ENCODE results near the gene MTA1. TPM values are rescaled to one million over a fixed set of nuclear protein-coding genes. Genes with fewer than 3 reads are reported as not detected.

Gene MTA1
- polyA plus RNA-seq, 4 donors, result 28.4 to 98.9 (median 51.9) TPM

DNA sequence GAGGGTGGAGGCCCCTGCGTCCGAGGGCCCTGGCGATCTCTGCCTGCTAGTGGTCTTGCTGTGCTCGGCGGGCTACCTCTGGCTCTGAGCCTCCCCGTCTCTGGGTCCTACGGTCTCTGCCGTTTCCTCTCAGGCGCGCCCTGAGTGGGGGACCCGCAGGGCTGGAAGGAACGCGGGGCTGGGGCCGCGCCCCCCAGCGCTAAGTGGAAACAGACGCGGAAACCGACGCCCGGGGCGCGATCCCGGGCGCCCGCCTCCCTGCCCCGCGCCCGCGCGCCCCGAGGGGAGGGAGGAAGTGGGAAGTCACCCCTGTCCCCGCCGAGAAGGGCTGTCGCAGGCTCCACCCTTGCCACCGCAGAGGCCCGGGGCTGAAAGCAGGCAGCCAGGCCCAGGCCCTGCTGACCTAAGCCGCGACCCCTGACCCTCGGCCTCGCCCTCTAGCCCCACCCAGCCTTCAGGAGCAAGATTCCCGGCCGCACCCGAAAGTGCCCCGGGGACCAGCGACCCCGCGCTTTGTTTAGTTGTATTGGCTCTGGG, 67.9 kb downstream of the MTA1 start:
- FAIRE-seq, result no peak
- Histone ChIP-seq H3K4me3 (ENCODE audit: low read depth in 1 of 3, low read length in 3 of 3) (peak overlapping the region; percentile 51 to 70 (median 65)), H3K9me3 (ENCODE audit: control insufficient read depth in 2 of 2, insufficient read depth in 1 of 2, low read depth in 1 of 2, low read length in 1 of 2) (no peaks in the 10 kb centered on the region), H3K36me3 (ENCODE audit: control insufficient read depth in 3 of 3, insufficient read depth in 2 of 3, low read depth in 1 of 3, low read length in 3 of 3) (peaks cover 0 to 5% (median 0%) of the 10 kb centered on the region in 3 donors), H3K27ac (ENCODE audit: low read depth in 1 of 3, low read length in 2 of 3) (peak overlapping the region; percentile 79 to 96 (median 94)), H3K27me3 (ENCODE audit: control insufficient read depth in 3 of 3, insufficient read depth in 3 of 3, low read length in 3 of 3) (peaks cover 0 to 10% (median 0%) of the 10 kb centered on the region in 3 donors), H3K4me1 (ENCODE audit: control insufficient read depth in 3 of 3, insufficient read depth in 2 of 3, low read depth in 1 of 3, low read length in 2 of 3) (peaks cover 0 to 51% (median 2%) of the 10 kb centered on the region in 3 donors)
- peak; percentile 66 to 70 for DNase-seq
- 0 to 2% (median 1%) methylated on average over 32 to 48 of the region's 48 CpGs for WGBS, 3 donors

DNA sequence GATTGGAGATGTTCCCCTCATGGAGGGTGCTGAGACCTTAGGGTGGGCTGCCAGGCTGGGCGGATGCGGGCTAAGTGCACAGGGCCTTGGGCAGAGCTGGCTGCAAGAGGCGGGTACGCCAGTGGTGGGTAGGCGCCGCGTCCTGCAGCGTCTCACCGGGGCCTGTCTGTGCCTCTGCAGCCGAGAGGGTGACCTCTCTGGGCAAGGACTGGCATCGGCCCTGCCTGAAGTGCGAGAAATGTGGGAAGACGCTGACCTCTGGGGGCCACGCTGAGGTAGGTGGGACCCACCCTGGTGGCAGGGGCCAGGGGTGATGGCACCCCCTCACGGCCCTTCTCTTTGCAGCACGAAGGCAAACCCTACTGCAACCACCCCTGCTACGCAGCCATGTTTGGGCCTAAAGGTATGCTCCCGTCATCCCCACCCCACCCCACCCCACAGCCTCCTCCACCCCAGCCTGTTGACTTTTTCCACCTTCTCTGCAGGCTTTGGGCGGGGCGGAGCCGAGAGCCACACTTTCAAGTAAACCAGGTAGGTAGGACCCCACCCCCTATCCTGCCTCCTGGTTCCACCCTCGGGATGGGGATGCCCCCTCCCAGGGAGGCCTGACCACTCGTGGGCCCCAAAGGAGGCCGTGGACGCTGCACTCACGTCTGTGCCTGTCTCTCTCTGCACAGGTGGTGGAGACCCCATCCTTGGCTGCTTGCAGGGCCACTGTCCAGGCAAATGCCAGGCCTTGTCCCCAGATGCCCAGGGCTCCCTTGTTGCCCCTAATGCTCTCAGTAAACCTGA, 68.6 kb downstream of the MTA1 start:
- H3K27me3 ChIP-seq (ENCODE audit: control insufficient read depth in 3 of 3, insufficient read depth in 3 of 3, low read length in 3 of 3), result peaks cover 0 to 10% (median 0%) of the 10 kb centered on the region in 3 donors
- peaks cover 0 to 5% (median 0%) of the 10 kb centered on the region in 3 donors for H3K36me3 ChIP-seq (ENCODE audit: control insufficient read depth in 3 of 3, insufficient read depth in 2 of 3, low read depth in 1 of 3, low read length in 3 of 3)
- peaks cover 0 to 45% (median 2%) of the 10 kb centered on the region in 3 donors for H3K4me1 ChIP-seq (ENCODE audit: control insufficient read depth in 3 of 3, insufficient read depth in 2 of 3, low read depth in 1 of 3, low read length in 2 of 3)
- peak overlapping the region; percentile 79 to 96 (median 94) for H3K27ac ChIP-seq (ENCODE audit: low read depth in 1 of 3, low read length in 2 of 3)
- WGBS, 3 donors, result 25 to 49% (median 44%) methylated on average over 24 to 26 of the region's 26 CpGs
- FAIRE-seq (no peak), DNase-seq (peak; percentile 19 to 39)
- no peaks in the 10 kb centered on the region for H3K9me3 ChIP-seq (ENCODE audit: control insufficient read depth in 2 of 2, insufficient read depth in 1 of 2, low read depth in 1 of 2, low read length in 1 of 2)
- H3K4me3 ChIP-seq (ENCODE audit: low read depth in 1 of 3, low read length in 3 of 3), result peak overlapping the region; percentile 51 to 70 (median 65)

DNA sequence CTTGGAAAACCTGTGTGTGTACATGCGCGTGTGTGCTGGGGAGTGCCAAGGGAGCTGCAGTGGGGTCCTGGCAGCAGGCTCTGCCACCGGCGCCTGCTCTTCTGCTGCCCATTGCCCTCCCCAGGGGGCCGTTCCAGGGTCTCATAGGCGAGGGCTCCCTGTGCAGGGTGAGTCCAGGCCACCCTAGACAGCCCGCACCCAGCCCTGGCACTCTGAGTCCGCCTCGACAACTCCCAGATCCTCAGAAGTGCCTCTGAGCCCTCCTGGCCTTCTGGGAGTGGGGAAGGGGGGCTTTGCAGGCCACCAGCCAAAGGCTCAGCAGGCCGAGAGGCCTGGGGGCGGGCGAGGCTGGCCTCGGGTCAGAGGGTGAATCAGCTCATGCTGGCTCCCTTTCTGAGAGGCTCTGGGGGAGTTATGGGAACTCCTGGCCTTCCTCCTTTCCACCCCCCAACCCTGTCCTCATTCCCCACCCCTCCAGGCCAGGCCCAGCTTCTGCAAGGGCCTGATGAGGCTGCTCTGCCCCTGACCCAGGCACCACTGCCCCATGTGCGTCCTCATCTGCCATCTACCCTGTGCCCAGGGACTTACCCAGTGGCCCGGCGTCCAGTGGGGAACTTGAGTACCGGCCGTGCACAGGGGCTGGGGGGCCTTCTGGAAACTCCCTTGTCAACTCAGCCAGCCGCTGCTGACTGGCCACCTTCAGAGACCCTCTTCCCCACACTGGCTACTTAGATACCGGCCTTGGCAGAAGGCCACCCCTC, 69.3 kb downstream of the MTA1 start:
- FAIRE-seq, result no peak
- H3K9me3 ChIP-seq (ENCODE audit: control insufficient read depth in 2 of 2, insufficient read depth in 1 of 2, low read depth in 1 of 2, low read length in 1 of 2), result no peaks in the 10 kb centered on the region
- 60 to 65% (median 64%) methylated on average over 17 to 20 of the region's 20 CpGs for WGBS, 3 donors
- DNase-seq, result no peak
- peak overlapping the region in 2 of 3 donors; percentile 78 to 96 for H3K27ac ChIP-seq (ENCODE audit: low read depth in 1 of 3, low read length in 2 of 3)
- H3K4me3 ChIP-seq (ENCODE audit: low read depth in 1 of 3, low read length in 3 of 3), result peak overlapping the region in 1 of 3 donors; percentile 59
- H3K36me3 ChIP-seq (ENCODE audit: control insufficient read depth in 3 of 3, insufficient read depth in 2 of 3, low read depth in 1 of 3, low read length in 3 of 3), result peaks cover 0 to 9% (median 0%) of the 10 kb centered on the region in 3 donors
- peaks cover 0 to 10% (median 0%) of the 10 kb centered on the region in 3 donors for H3K27me3 ChIP-seq (ENCODE audit: control insufficient read depth in 3 of 3, insufficient read depth in 3 of 3, low read length in 3 of 3)
- peaks cover 0 to 37% (median 0%) of the 10 kb centered on the region in 3 donors for H3K4me1 ChIP-seq (ENCODE audit: control insufficient read depth in 3 of 3, insufficient read depth in 2 of 3, low read depth in 1 of 3, low read length in 2 of 3)

DNA sequence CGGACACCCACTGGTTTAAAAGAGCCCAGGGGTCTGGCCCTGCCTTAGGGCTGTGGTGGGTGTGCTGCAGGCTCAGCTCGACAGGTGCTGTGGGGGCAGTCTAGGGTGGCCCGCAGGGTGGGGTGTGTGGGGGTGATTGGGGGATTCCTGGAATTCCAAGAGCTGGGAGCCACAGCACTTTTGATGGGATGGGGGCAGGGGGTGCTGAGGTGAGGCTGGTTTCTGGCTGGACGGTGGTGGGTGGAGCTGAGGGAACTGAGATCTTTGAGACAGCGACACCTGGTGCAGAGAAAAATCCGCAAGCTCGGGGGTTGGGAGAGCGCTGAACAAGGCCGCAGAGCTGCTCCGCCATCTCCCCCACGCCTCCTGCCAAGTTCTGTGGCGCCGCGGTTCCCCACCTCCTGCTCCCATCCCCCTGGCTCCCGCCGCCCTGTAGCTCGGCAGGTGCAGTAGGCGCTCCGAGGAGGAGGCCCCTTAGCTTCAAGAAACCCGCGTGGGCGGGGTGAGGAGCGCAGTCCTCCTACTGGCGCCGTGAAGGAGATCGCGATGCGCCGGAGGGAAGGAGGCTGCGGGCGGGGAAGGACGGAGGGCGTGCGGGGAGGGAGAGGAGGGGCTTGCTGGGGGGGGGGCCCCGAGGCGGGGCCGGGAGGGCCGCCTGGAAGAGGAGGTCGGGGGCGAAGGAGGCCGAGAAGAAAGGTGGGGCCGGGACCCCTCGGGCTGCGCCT, 70.1 kb downstream of the MTA1 start:
- DNase-seq (peak; percentile 91 to 94), FAIRE-seq (no peak)
- WGBS, 3 donors, result 1 to 2% (median 1%) methylated on average over 35 to 43 of the region's 44 CpGs
- peak overlapping the region; percentile 78 to 96 (median 95) for H3K27ac ChIP-seq (ENCODE audit: low read depth in 1 of 3, low read length in 2 of 3)
- H3K4me1 ChIP-seq (ENCODE audit: control insufficient read depth in 3 of 3, insufficient read depth in 2 of 3, low read depth in 1 of 3, low read length in 2 of 3), result peaks cover 0 to 36% (median 0%) of the 10 kb centered on the region in 3 donors
- H3K27me3 ChIP-seq (ENCODE audit: control insufficient read depth in 3 of 3, insufficient read depth in 3 of 3, low read length in 3 of 3), result peaks cover 0 to 10% (median 0%) of the 10 kb centered on the region in 3 donors
- H3K36me3 ChIP-seq (ENCODE audit: control insufficient read depth in 3 of 3, insufficient read depth in 2 of 3, low read depth in 1 of 3, low read length in 3 of 3), result peaks cover 0 to 9% (median 0%) of the 10 kb centered on the region in 3 donors
- no peaks in the 10 kb centered on the region for H3K9me3 ChIP-seq (ENCODE audit: control insufficient read depth in 2 of 2, insufficient read depth in 1 of 2, low read depth in 1 of 2, low read length in 1 of 2)
- H3K4me3 ChIP-seq (ENCODE audit: low read depth in 1 of 3, low read length in 3 of 3), result peak overlapping the region; percentile 59 to 62 (median 59)

DNA sequence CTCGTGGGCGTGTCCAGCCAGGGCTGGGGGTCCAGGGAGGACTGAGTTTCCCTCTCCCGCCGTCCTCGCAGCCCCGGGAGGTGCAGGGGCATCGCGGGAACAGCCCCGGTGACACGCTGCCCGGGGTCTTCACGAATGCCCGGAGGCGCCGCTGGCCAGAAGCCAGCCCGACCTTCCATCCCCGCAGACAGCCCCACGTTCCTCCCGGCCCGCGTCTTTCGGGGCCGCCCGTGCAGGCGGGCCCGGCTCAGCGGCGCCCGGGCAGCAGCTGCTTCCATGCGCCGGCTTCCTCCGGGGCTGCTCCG, 70.6 kb downstream of the MTA1 start:
- FAIRE-seq, result no peak
- peak overlapping the region; percentile 78 to 96 (median 95) for H3K27ac ChIP-seq (ENCODE audit: low read depth in 1 of 3, low read length in 2 of 3)

DNA sequence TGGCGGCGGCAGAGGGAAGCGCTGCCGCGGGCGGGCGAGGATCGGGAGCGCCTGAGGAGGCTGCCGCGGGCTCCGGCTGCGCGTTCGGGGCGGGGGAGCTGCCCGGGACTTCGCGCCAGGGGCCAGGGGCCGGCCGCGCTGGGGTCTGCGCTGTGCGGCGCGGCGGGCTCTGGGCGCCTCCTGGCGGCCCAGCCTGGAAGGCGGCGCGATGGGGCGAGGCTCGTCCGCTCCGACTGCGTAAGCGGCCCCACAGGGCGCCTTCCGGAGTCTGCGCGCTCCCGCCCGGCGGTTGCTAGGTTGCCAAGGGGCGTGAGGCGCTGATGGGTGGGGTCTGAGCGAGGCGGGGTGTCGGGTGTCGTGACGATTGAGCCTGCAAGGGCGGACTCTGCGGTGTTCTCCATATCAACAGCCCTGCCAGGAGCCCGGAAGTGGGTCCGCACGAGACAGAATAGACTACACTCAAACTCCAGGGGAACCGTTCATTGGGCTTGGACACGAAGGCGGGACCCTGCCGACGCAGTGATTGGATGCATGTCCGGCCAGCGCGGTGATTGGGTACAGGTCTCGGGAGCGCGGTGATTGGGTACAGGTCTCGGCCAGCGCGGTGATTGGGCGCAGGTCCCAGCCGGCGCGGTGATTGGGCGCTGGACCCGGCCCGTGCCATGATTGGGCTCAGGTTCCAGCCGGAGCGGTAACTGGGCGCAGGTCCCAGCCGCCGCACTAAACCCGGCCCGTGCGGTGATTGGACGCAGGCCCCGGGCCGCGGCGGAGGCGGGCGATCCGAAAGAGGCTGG, 71.1 kb downstream of the MTA1 start, which contains the start of gene TEDC1:
TEDC1 (plus strand) TSS at position 675 of the 794 bp plus-strand sequence. CDS start 130 bp downstream, outside the sequence.
- DNase-seq (peak; percentile 100), FAIRE-seq (peak; percentile 95)
- no peaks in the 10 kb centered on the region for H3K9me3 ChIP-seq (ENCODE audit: control insufficient read depth in 2 of 2, insufficient read depth in 1 of 2, low read depth in 1 of 2, low read length in 1 of 2)
- WGBS, 3 donors, result 0% methylated on average over 66 to 94 of the region's 94 CpGs
- H3K4me3 ChIP-seq (ENCODE audit: low read depth in 1 of 3, low read length in 3 of 3), result peak within 1 kb of the TSS; percentile 59 to 62 (median 59)
- H3K36me3 ChIP-seq (ENCODE audit: control insufficient read depth in 3 of 3, insufficient read depth in 2 of 3, low read depth in 1 of 3, low read length in 3 of 3), result peaks cover 0 to 9% (median 0%) of the 10 kb centered on the region in 3 donors
- H3K4me1 ChIP-seq (ENCODE audit: control insufficient read depth in 3 of 3, insufficient read depth in 2 of 3, low read depth in 1 of 3, low read length in 2 of 3), result peaks cover 0 to 26% (median 0%) of the 10 kb centered on the region in 3 donors
- H3K27me3 ChIP-seq (ENCODE audit: control insufficient read depth in 3 of 3, insufficient read depth in 3 of 3, low read length in 3 of 3), result peaks cover 0 to 10% (median 0%) of the 10 kb centered on the region in 3 donors
- peak within 1 kb of the TSS; percentile 78 to 96 (median 95) for H3K27ac ChIP-seq (ENCODE audit: low read depth in 1 of 3, low read length in 2 of 3)

More for the DNA sequence above, 70.6 kb downstream of the MTA1 start:
- Histone ChIP-seq H3K9me3 (ENCODE audit: control insufficient read depth in 2 of 2, insufficient read depth in 1 of 2, low read depth in 1 of 2, low read length in 1 of 2) (no peaks in the 10 kb centered on the region), H3K36me3 (ENCODE audit: control insufficient read depth in 3 of 3, insufficient read depth in 2 of 3, low read depth in 1 of 3, low read length in 3 of 3) (peaks cover 0 to 9% (median 0%) of the 10 kb centered on the region in 3 donors), H3K4me1 (ENCODE audit: control insufficient read depth in 3 of 3, insufficient read depth in 2 of 3, low read depth in 1 of 3, low read length in 2 of 3) (peaks cover 0 to 32% (median 0%) of the 10 kb centered on the region in 3 donors), H3K27me3 (ENCODE audit: control insufficient read depth in 3 of 3, insufficient read depth in 3 of 3, low read length in 3 of 3) (peaks cover 0 to 10% (median 0%) of the 10 kb centered on the region in 3 donors), H3K4me3 (ENCODE audit: low read depth in 1 of 3, low read length in 3 of 3) (peak overlapping the region; percentile 59 to 62 (median 59))
- no peak for DNase-seq
- 0% methylated on average over 11 to 33 of the region's 33 CpGs for WGBS, 3 donors

DNA sequence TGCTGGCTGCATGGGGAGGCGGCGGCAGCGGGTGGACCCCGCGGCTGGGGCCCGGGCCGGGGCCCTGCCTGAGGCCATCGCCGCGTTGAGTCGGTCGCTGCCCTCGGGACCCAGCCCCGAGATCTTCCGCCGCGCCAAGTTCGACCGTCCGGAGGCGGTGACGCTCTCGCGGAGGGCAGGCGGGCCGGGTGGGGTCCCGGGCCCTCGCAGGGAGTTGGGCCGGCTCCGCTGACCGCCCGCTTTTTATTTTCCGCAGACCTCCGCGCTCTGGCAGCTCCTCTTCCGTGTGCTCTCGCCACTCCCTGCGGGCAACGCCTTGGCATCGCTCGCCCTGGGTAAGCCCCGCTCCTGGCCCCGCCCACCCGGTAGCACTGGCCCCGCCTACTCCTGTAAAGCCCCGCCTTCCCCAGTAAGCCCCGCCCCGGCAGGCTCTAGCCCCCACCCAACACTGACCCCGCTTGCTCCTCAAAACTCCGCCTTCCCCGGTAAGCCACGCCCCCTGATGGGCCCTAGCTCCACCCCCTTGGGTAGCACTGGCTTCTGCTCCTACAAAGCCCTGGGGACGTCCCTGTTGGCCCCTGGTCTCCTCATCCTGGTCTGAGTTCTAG, 71.8 kb downstream of the MTA1 start:
- H3K4me1 ChIP-seq (ENCODE audit: control insufficient read depth in 3 of 3, insufficient read depth in 2 of 3, low read depth in 1 of 3, low read length in 2 of 3), result peaks cover 0 to 19% (median 0%) of the 10 kb centered on the region in 3 donors
- peak overlapping the region; percentile 22 to 58 (median 26) for H3K4me3 ChIP-seq (ENCODE audit: low read depth in 1 of 3, low read length in 3 of 3)
- peaks cover 0 to 5% (median 0%) of the 10 kb centered on the region in 3 donors for H3K27me3 ChIP-seq (ENCODE audit: control insufficient read depth in 3 of 3, insufficient read depth in 3 of 3, low read length in 3 of 3)
- peak overlapping the region; percentile 63 to 95 (median 78) for H3K27ac ChIP-seq (ENCODE audit: low read depth in 1 of 3, low read length in 2 of 3)
- H3K36me3 ChIP-seq (ENCODE audit: control insufficient read depth in 3 of 3, insufficient read depth in 2 of 3, low read depth in 1 of 3, low read length in 3 of 3), result peaks cover 0 to 9% (median 0%) of the 10 kb centered on the region in 3 donors
- no peaks in the 10 kb centered on the region for H3K9me3 ChIP-seq (ENCODE audit: control insufficient read depth in 2 of 2, insufficient read depth in 1 of 2, low read depth in 1 of 2, low read length in 1 of 2)
- no peak for FAIRE-seq
- 0 to 1% (median 0%) methylated on average over 45 to 53 of the region's 53 CpGs for WGBS, 3 donors
- peak; percentile 59 to 76 for DNase-seq
